ENCODE results near the gene AFAP1.

AFAP1 gene

GRCh38 chr4:7830747-7831146 is 108.9 kb downstream of the AFAP1 start:
- H3K4me3 ChIP-seq (ENCODE audit: low read length), result no peak overlapping the region
- H3K9ac ChIP-seq (ENCODE audit: low read length), result no peak overlapping the region
- H3K27me3 ChIP-seq (ENCODE audit: control insufficient read depth, insufficient read depth, low read length), result no peaks in the 10 kb centered on the region
- peaks cover 8% of the 10 kb centered on the region for H3K36me3 ChIP-seq (ENCODE audit: control insufficient read depth, insufficient read depth, low read length)
- peaks cover 16% of the 10 kb centered on the region for H3K4me1 ChIP-seq (ENCODE audit: control insufficient read depth, insufficient read depth, low read length)
- peak overlapping the region; percentile 37 for H3K27ac ChIP-seq (ENCODE audit: low read depth, low read length)

- no peaks in the 10 kb centered on the region for H3K27me3 ChIP-seq (ENCODE audit: control insufficient read depth, insufficient read depth, low read length)
- no peak overlapping the region for H3K9ac ChIP-seq (ENCODE audit: low read length)
- peak overlapping the region; percentile 16 for H3K27ac ChIP-seq (ENCODE audit: low read depth, low read length)
- H3K4me3 ChIP-seq (ENCODE audit: low read length), result no peak overlapping the region
- peaks cover 16% of the 10 kb centered on the region for H3K4me1 ChIP-seq (ENCODE audit: control insufficient read depth, insufficient read depth, low read length)
- peaks cover 8% of the 10 kb centered on the region for H3K36me3 ChIP-seq (ENCODE audit: control insufficient read depth, insufficient read depth, low read length)
Observed at GRCh38 chr4:7829652-7830580, 109.7 kb downstream of the AFAP1 start.

DNA sequence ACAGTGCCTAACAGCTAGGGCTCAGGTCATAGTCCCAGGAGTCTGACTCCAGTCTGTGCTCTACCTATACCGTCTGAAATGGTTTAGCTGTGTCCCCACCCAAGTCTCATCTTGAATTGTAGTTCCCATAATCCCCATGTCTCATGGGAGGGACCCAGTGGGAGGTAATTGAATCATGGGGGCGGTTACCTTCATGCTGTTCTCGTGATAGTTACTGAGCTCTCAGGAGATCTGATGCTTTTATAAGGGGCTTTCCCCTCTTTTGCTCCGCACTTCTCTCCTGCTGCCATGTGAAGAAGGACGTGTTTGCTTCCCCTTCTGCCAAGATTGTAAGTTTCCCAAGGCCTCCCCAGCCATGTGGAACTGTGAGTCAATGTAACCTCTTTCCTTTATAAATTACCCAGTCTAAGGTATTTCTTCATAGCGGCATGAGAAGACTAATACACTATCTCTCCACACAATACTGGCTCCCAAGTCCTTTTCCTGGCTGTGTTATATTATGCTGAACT is 110.8 kb downstream of the AFAP1 start:
- Histone ChIP-seq H3K36me3 (ENCODE audit: control insufficient read depth, insufficient read depth, low read length) (peaks cover 8% of the 10 kb centered on the region), H3K4me3 (ENCODE audit: low read length) (no peak overlapping the region), H3K27me3 (ENCODE audit: control insufficient read depth, insufficient read depth, low read length) (no peaks in the 10 kb centered on the region), H3K9ac (ENCODE audit: low read length) (no peak overlapping the region), H3K27ac (ENCODE audit: low read depth, low read length) (peak overlapping the region; percentile 70), H3K4me1 (ENCODE audit: control insufficient read depth, insufficient read depth, low read length) (peaks cover 22% of the 10 kb centered on the region)

- H3K4me1 ChIP-seq (ENCODE audit: control insufficient read depth, insufficient read depth, low read length), result peaks cover 29% of the 10 kb centered on the region
- no peak overlapping the region for H3K4me3 ChIP-seq (ENCODE audit: low read length)
- H3K9ac ChIP-seq (ENCODE audit: low read length), result no peak overlapping the region
- no peaks in the 10 kb centered on the region for H3K27me3 ChIP-seq (ENCODE audit: control insufficient read depth, insufficient read depth, low read length)
- peak overlapping the region; percentile 70 for H3K27ac ChIP-seq (ENCODE audit: low read depth, low read length)
- H3K36me3 ChIP-seq (ENCODE audit: control insufficient read depth, insufficient read depth, low read length), result peaks cover 8% of the 10 kb centered on the region
Observed at GRCh38 chr4:7828011-7828720, 111.5 kb downstream of the AFAP1 start.

- H3K4me1 ChIP-seq (ENCODE audit: control insufficient read depth, insufficient read depth, low read length), result peaks cover 33% of the 10 kb centered on the region
Observed at GRCh38 chr4:7827566-7827965, 112.1 kb downstream of the AFAP1 start.

GRCh38 chr4:7826909-7827306 is 112.8 kb downstream of the AFAP1 start:
- Histone ChIP-seq H3K36me3 (ENCODE audit: control insufficient read depth, insufficient read depth, low read length) (peaks cover 5% of the 10 kb centered on the region), H3K4me1 (ENCODE audit: control insufficient read depth, insufficient read depth, low read length) (peaks cover 37% of the 10 kb centered on the region), H3K27me3 (ENCODE audit: control insufficient read depth, insufficient read depth, low read length) (no peaks in the 10 kb centered on the region), H3K4me3 (ENCODE audit: low read length) (no peak overlapping the region), H3K27ac (ENCODE audit: low read depth, low read length) (no peak overlapping the region), H3K9ac (ENCODE audit: low read length) (no peak overlapping the region)

More at GRCh38 chr4:7827566-7827965, 112.1 kb downstream of the AFAP1 start:
- H3K4me3 ChIP-seq (ENCODE audit: low read length), result no peak overlapping the region
- H3K27me3 ChIP-seq (ENCODE audit: control insufficient read depth, insufficient read depth, low read length), result no peaks in the 10 kb centered on the region
- H3K36me3 ChIP-seq (ENCODE audit: control insufficient read depth, insufficient read depth, low read length), result peaks cover 8% of the 10 kb centered on the region
- peak overlapping the region; percentile 70 for H3K27ac ChIP-seq (ENCODE audit: low read depth, low read length)
- no peak overlapping the region for H3K9ac ChIP-seq (ENCODE audit: low read length)

DNA sequence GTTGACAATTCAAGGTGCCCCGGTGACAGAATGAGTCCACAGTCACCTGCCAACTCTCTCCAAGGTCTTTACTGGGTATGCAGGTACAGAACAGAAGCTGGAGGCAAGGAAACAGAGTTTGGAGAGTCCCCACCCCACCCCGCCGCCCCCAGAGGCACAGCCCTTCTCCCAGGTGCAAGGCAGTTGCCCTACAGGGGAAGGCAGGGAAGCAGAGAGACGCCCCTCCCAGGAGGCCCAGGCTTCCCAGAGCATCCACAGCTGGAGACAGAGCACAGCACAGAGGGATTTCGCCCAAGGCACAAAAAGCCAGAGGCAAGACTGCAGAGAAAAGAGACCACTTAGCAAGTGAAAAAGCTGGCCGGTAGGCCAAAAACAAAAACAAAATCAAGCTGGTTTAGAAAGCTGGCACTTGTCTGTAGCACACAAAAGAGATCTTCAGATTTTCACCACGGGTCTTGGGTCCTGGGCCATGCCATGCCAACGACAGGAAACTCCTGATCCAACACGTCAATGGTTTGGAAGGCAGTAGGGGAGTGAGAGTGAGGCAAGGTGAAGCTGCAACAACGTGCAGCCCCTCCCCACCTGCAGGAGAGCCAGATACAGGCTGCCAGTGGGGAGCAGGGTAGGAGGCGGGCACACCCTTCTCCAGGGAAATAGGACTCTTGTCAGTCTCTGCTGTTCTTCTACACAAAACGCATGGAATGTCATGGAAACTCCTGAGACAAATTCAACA is 113.3 kb downstream of the AFAP1 start:
- H3K4me3 ChIP-seq (ENCODE audit: low read length), result no peak overlapping the region
- no peaks in the 10 kb centered on the region for H3K27me3 ChIP-seq (ENCODE audit: control insufficient read depth, insufficient read depth, low read length)
- no peak overlapping the region for H3K9ac ChIP-seq (ENCODE audit: low read length)
- peaks cover 5% of the 10 kb centered on the region for H3K36me3 ChIP-seq (ENCODE audit: control insufficient read depth, insufficient read depth, low read length)
- H3K27ac ChIP-seq (ENCODE audit: low read depth, low read length), result no peak overlapping the region
- peaks cover 43% of the 10 kb centered on the region for H3K4me1 ChIP-seq (ENCODE audit: control insufficient read depth, insufficient read depth, low read length)

GRCh38 chr4:7824218-7824617 is 115.4 kb downstream of the AFAP1 start:
- Histone ChIP-seq H3K27me3 (ENCODE audit: control insufficient read depth, insufficient read depth, low read length) (no peaks in the 10 kb centered on the region), H3K9ac (ENCODE audit: low read length) (no peak overlapping the region), H3K36me3 (ENCODE audit: control insufficient read depth, insufficient read depth, low read length) (peaks cover 5% of the 10 kb centered on the region), H3K4me1 (ENCODE audit: control insufficient read depth, insufficient read depth, low read length) (peaks cover 42% of the 10 kb centered on the region), H3K27ac (ENCODE audit: low read depth, low read length) (peak overlapping the region; percentile 69), H3K4me3 (ENCODE audit: low read length) (no peak overlapping the region)

GRCh38 chr4:7823416-7823824 is 116.2 kb downstream of the AFAP1 start:
- no peak overlapping the region for H3K9ac ChIP-seq (ENCODE audit: low read length)
- peaks cover 40% of the 10 kb centered on the region for H3K4me1 ChIP-seq (ENCODE audit: control insufficient read depth, insufficient read depth, low read length)
- peaks cover 5% of the 10 kb centered on the region for H3K36me3 ChIP-seq (ENCODE audit: control insufficient read depth, insufficient read depth, low read length)
- no peak overlapping the region for H3K4me3 ChIP-seq (ENCODE audit: low read length)
- no peaks in the 10 kb centered on the region for H3K27me3 ChIP-seq (ENCODE audit: control insufficient read depth, insufficient read depth, low read length)
- peak overlapping the region; percentile 69 for H3K27ac ChIP-seq (ENCODE audit: low read depth, low read length)

DNA sequence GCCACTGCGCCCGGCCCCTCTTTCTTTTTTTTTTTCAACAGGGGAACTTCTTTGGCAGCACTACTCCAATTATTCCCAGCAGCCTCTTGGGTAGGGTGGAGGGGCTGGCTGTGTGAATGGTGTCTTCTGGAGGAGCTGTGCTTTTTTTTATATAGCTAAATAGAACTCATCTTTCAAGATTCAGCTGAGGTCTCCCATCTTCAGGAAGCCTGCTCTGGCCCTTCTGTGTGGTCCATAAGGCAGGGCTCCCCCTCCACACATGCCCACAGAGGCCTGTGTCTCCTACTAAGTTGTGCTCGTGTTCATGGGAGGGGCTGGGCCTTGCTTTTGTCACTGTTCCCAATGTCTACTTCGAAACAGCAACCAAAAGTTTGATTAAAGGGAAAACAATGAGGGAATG is 116.8 kb downstream of the AFAP1 start:
- peaks cover 5% of the 10 kb centered on the region for H3K36me3 ChIP-seq (ENCODE audit: control insufficient read depth, insufficient read depth, low read length)
- no peak overlapping the region for H3K9ac ChIP-seq (ENCODE audit: low read length)
- H3K4me1 ChIP-seq (ENCODE audit: control insufficient read depth, insufficient read depth, low read length), result peaks cover 35% of the 10 kb centered on the region

GRCh38 chr4:7822137-7822505 is 117.5 kb downstream of the AFAP1 start:
- Histone ChIP-seq H3K36me3 (ENCODE audit: control insufficient read depth, insufficient read depth, low read length) (peaks cover 5% of the 10 kb centered on the region), H3K27ac (ENCODE audit: low read depth, low read length) (peak overlapping the region; percentile 87), H3K27me3 (ENCODE audit: control insufficient read depth, insufficient read depth, low read length) (no peaks in the 10 kb centered on the region), H3K9ac (ENCODE audit: low read length) (no peak overlapping the region), H3K4me1 (ENCODE audit: control insufficient read depth, insufficient read depth, low read length) (peaks cover 31% of the 10 kb centered on the region), H3K4me3 (ENCODE audit: low read length) (no peak overlapping the region)

More for the DNA sequence above, 116.8 kb downstream of the AFAP1 start:
- H3K27ac ChIP-seq (ENCODE audit: low read depth, low read length), result peak overlapping the region; percentile 69
- H3K4me3 ChIP-seq (ENCODE audit: low read length), result no peak overlapping the region
- no peaks in the 10 kb centered on the region for H3K27me3 ChIP-seq (ENCODE audit: control insufficient read depth, insufficient read depth, low read length)
